Uterus (tissue), 4 donors: Measurements from ENCODE around the gene OR2AG2. TPM values are rescaled to one million over a fixed set of nuclear protein-coding genes. Genes with fewer than 3 reads are reported as not detected.

Experiments used
- DNase-seq, 2 donors: peaks; one replicate each; pipeline ENCODE4 v3.0.0-alpha.2; 2019 to 2020
- H3K27ac ChIP-seq, 2 donors: fragments of 200-600 bp; sonication (generic); 1 replicate in 1 of 2; 2 replicates in 1 of 2; pipeline ENCODE4 v1.5.1; 2016 to 2018
- H3K27me3 ChIP-seq, 2 donors: fragments of 200-600 bp; sonication (generic); one replicate each; pipeline ENCODE4 v1.5.1; 2018 to 2019; ENCODE audit warnings: control low read depth in 1 of 2
- H3K36me3 ChIP-seq, 2 donors: fragments of 200-600 bp; sonication (generic); one replicate each; pipeline ENCODE4 v1.5.1; 2019; ENCODE audit warnings: control low read depth in 1 of 2
- H3K4me1 ChIP-seq, 2 donors: fragments of 200-600 bp; sonication (generic); one replicate each; pipeline ENCODE4 v1.5.1; 2018 to 2019; ENCODE audit warnings: control low read depth in 1 of 2
- H3K4me3 ChIP-seq, 2 donors: fragments of 200-600 bp; sonication (generic); 1 replicate in 1 of 2; 2 replicates in 1 of 2; pipeline ENCODE4 v1.5.1; 2018 to 2019; ENCODE audit warnings: mild to moderate bottlenecking in 1 of 2
- H3K9me3 ChIP-seq, 2 donors: fragments of 200-600 bp; sonication (generic); one replicate each; pipeline ENCODE4 v1.5.1; 2019; ENCODE audit warnings: control low read depth in 1 of 2
- POLR2A ChIP-seq, 2 donors: fragments of 450-650 bp; IDR thresholded peaks; one replicate each; pipeline ENCODE4 v1.6.1; 2016; ENCODE audit warnings: antibody characterized with exemption in 2 of 2, mild to moderate bottlenecking in 1 of 2, moderate library complexity in 1 of 2
- intact Hi-C: fragments of 100-400 bp; cut with DNase I; formaldehyde crosslinking; loops from one replicate; pipeline ENCODE4 v1.15.1; 2023; ENCODE audit warnings: low total_unique reads
- total RNA-seq, 4 donors: library from RNA; depleted of rRNA in 3 of 4; stranded (reverse); fragments of >200 nt in 3 of 4; gene quantifications; one replicate each; pipeline versions ENCODE4 v1.1.0 to v1.2.4, GENCODE V29; 2014 to 2023
- TF ChIP-seq, protein P1 (sequence below), 4 experiments: fragments of 200-600 bp in 2 of 4; fragments of 450-650 bp in 2 of 4; sonication (generic) in 2 of 4; IDR thresholded peaks; one replicate each; pipeline ENCODE4 v1.5.1; 2016 to 2019; ENCODE audit warnings: antibody characterized with exemption in 4 of 4, mild to moderate bottlenecking in 2 of 4, moderate library complexity in 1 of 4
- donor health status: DM: yes; HTN: yes; CAD: no.

OR2AG2 gene
- total RNA-seq, 4 donors from 2014 or later, result 0.09 to 0.14 TPM; not detected in 2

DNA sequence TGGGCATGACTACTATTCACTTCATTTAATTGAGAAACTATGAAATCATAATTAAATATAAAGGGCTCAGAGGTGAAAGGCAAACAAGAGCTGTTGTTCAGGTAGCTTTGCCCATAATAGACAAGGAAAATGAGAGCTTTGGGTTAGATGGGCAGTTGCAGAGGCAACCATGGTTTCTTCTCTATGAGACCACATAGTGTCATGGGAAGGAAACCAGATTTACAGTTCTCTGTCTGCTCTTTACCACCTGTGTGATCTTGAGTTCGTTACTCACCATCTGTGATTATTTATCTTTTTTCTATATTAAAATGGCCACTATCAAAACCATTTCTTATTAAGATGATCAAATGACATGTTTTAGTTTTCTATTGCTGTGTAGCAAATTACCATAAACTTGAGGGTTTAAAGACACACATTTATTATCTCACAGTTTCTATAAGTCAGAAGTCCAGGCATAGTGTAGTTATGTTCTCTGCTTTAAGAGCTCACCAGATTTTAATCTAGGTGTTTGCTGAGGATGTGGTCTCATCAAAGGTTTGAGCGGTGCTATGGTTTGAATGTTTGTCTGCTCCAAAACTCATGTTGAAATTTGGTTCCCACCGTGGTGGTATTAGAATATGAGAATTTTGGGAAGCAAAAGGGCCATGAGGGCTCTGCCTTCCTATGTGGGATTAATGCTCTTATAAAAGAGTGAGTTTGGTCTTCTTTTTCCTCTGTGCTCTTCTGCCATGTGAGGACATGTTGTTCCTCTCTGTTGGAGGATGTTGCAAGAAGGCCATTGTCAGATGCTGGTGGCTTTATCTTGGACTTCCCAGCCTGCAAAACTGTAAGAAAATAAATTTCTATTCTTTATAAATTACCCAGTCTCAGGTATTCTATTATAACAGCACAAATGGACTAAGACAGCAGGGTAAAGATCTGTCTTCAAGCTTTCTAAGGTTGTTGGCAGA, 38.2 kb downstream of the OR2AG2 start:
- Histone ChIP-seq H3K27ac (no peak overlapping the region), H3K4me3 (no peak overlapping the region), H3K9me3 (no peaks in the 10 kb centered on the region), H3K27me3 (no peaks in the 10 kb centered on the region), H3K36me3 (no peaks in the 10 kb centered on the region), H3K4me1 (no peaks in the 10 kb centered on the region)
- TF ChIP-seq, protein P1, sequence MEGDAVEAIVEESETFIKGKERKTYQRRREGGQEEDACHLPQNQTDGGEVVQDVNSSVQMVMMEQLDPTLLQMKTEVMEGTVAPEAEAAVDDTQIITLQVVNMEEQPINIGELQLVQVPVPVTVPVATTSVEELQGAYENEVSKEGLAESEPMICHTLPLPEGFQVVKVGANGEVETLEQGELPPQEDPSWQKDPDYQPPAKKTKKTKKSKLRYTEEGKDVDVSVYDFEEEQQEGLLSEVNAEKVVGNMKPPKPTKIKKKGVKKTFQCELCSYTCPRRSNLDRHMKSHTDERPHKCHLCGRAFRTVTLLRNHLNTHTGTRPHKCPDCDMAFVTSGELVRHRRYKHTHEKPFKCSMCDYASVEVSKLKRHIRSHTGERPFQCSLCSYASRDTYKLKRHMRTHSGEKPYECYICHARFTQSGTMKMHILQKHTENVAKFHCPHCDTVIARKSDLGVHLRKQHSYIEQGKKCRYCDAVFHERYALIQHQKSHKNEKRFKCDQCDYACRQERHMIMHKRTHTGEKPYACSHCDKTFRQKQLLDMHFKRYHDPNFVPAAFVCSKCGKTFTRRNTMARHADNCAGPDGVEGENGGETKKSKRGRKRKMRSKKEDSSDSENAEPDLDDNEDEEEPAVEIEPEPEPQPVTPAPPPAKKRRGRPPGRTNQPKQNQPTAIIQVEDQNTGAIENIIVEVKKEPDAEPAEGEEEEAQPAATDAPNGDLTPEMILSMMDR (IDR thresholded peaks at IDR 0.05), result no peak
- no peak for TF ChIP-seq POLR2A (IDR thresholded peaks at IDR 0.05)
- no peak for DNase-seq
- intact Hi-C loops, result no loop called here

DNA sequence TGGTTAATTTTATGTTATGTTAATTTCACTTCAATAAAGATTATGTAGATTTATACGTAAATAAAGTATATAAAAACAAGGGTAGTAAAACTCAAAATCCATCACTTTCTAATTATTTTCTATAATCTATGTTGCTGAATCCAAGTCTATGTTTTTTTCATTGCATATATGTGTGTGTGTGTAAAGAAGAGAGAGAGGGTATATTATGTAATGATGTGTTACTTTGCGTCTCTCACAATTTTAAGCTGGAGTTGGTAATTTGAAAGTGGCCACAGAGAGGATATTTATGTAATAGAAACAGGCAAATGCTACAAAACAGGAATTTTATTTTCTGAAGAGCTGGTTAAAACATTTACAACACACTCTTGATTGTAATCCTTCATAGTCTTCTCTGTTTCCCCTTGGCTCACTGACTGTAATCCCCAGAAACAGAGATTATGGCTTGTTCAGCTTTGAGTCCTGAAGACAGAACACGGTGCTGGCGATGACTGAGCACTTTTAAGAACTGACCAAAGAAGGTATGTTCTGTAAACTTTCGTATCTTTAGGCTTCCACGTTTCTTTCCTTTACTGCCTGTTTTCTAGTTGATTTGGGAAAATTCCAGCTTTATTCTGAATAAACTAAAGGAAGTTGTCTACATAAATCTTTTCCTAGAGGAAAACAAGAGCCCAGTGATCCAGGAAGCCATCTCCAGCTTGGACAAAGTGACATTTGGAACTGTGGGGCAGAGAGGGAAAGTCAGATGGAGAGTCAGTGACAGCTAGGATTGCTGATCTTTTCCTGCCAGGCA, 43.6 kb downstream of the OR2AG2 start:
- H3K4me1 ChIP-seq, result no peaks in the 10 kb centered on the region
- no peak for DNase-seq
- TF ChIP-seq, protein P1 (IDR thresholded peaks at IDR 0.05), result no peak
- TF ChIP-seq POLR2A (IDR thresholded peaks at IDR 0.05), result no peak
- no peaks in the 10 kb centered on the region for H3K27me3 ChIP-seq
- H3K4me3 ChIP-seq, result no peak overlapping the region
- H3K9me3 ChIP-seq, result no peaks in the 10 kb centered on the region
- H3K27ac ChIP-seq, result peak overlapping the region in 1 of 2 donors; percentile 28
- intact Hi-C loops, result no loop called here
- no peaks in the 10 kb centered on the region for H3K36me3 ChIP-seq

DNA sequence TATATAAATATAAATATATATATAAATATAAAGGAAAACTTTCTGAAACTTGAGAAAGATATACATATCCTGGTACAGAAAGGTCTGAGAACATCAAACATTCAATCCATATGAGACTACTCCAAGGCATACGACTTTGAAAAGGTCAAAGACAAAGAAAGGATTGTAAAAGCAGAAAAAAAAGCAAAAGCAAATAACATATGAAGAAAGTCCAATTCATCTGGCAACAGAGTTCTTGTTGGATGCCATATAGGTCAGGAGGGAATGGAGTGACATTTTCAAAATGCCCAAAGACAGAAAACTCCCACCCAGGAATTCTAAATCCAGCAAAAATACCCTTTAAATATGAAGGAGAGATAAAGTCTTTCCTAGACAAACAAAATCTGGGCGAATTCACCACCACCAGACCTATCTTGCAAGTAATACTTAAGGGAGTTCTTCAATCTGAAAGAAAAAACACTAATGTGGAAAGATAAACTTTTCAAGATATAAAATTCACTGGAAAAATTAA, 46.3 kb downstream of the OR2AG2 start:
- no peak for TF ChIP-seq POLR2A (IDR thresholded peaks at IDR 0.05)
- TF ChIP-seq, protein P1 (IDR thresholded peaks at IDR 0.05), result no peak
- H3K4me1 ChIP-seq, result no peaks in the 10 kb centered on the region
- H3K4me3 ChIP-seq, result no peak overlapping the region
- H3K27ac ChIP-seq, result no peak overlapping the region
- no peaks in the 10 kb centered on the region for H3K9me3 ChIP-seq
- no peaks in the 10 kb centered on the region for H3K27me3 ChIP-seq
- intact Hi-C loops, result no loop called here
- DNase-seq, result no peak
- no peaks in the 10 kb centered on the region for H3K36me3 ChIP-seq

DNA sequence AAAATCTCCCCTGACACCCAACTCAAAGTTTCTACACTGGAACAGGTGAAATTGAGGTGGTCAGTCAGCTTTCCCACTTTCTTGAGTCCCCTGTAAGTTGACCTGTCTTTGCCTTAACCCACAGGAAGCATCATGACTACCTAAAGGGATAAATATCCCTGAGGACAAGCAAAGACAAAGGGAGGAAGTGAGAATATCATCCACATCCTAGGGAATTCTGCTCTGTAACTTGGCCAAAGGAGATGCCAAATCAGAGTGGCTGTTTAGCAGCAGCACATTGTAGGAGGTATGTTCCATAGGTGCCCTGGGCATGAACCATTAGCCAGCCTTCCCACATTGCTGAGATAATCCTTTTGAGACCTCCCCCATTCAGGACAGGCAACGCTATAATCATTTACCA, 47.8 kb downstream of the OR2AG2 start:
- DNase-seq, result no peak

More for the DNA sequence above, 47.8 kb downstream of the OR2AG2 start:
- Histone ChIP-seq H3K4me1 (no peaks in the 10 kb centered on the region), H3K27me3 (no peaks in the 10 kb centered on the region), H3K9me3 (no peaks in the 10 kb centered on the region), H3K4me3 (no peak overlapping the region), H3K27ac (no peak overlapping the region), H3K36me3 (no peaks in the 10 kb centered on the region)
- no peak for TF ChIP-seq POLR2A (IDR thresholded peaks at IDR 0.05)
- TF ChIP-seq, protein P1 (IDR thresholded peaks at IDR 0.05), result no peak
- intact Hi-C loops, result no loop called here
